GM23248 (cell line): ENCODE data around the gene TRIM63.

Experiments used
- EZH2 ChIP-seq: fragments of 200-600 bp; sonication (generic); IDR thresholded peaks from 2 replicates; pipeline ENCODE4 v1.6.1; 2018; ENCODE audit warnings: antibody characterized with exemption, mild to moderate bottlenecking; ENCODE audit not compliant: insufficient read depth, poor library complexity, severe bottlenecking
- EZH2phosphoT487 ChIP-seq: fragments of 200-600 bp; sonication (generic); IDR thresholded peaks from 2 replicates; pipeline ENCODE4 v1.6.1; 2018; ENCODE audit warnings: antibody characterized with exemption, moderate library complexity, mild to moderate bottlenecking, low read depth; ENCODE audit not compliant: insufficient read depth

DNA sequence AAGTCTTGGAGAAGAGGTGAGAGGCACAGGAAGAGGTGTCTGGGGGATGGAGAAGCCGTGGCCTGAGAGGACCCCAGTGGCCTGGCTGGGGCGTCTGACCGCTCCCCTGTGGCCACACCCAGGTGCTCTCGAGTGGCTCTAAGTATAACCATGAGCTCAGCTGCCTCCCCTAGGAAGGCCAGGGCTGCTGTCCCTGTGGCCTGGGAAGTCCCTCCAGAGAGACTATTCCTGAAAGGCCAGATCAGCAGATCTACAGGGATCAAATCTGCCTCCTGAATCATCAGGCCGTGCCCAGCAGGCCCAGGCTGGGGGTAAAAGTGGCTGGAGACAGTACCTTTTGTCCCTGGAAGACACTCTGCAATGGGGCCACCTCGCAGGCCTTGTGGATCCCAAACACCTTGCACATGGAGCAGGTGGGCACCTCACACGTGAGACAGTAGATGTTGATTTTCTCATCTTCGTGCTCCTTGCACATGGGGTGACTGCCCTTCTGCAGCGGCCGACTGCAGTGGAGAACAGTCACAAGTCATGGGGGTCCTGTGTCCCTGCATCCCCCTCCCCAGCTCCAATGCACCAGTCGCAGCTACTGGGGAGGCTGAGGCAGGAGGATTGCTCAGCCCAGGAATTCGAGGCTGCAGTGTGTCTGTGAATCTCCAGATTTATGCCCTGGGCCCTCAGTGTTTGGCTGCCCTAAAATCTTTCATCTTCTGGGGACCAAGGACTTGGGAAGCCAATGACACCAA is 6.4 kb downstream of the TRIM63 start:
- TF ChIP-seq EZH2 (no peak), EZH2phosphoT487 (no peak)
